ENCODE measurements around the gene ARSA.

DNA sequence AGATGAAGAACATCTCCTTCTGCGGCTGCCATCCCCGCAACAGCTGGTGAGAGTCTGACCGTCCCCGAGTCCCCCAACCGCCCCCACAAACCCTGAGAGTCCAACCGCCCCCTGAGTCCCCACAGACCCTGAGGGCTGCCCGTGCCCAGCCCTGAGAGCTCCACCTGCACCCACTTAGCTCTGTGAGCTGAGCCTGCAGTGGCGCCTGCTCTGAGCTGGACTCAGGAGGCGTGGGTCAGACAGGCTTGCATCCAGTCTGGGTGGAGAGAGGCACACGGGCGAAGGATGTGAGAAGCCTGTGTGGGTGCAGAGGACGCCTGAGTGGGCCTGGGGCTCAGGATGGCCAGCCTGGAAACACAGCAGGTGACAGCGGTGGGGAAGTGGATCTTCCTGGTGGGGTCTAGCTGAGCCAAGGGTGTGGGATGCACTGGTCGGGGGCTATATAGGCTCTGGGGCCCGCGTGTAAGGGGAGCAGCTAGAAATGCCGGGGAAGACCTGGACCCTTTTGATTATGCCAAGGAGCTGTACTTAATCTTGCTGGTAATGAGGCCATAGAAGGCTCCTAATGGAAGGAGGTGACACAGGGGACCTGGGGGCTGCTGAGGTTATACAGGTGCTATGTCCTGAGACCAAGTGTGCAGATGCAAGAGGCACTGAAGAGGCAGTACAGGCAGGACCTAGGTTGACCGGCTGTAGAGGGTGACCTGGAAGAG, 20.9 kb downstream of the ARSA start:
- TF ChIP-seq POLR2AphosphoS5 (IDR thresholded peaks at IDR 0.05) (no peak), POLR2A (IDR thresholded peaks at IDR 0.05) (no peak)
- TF ChIP-seq, protein P1, sequence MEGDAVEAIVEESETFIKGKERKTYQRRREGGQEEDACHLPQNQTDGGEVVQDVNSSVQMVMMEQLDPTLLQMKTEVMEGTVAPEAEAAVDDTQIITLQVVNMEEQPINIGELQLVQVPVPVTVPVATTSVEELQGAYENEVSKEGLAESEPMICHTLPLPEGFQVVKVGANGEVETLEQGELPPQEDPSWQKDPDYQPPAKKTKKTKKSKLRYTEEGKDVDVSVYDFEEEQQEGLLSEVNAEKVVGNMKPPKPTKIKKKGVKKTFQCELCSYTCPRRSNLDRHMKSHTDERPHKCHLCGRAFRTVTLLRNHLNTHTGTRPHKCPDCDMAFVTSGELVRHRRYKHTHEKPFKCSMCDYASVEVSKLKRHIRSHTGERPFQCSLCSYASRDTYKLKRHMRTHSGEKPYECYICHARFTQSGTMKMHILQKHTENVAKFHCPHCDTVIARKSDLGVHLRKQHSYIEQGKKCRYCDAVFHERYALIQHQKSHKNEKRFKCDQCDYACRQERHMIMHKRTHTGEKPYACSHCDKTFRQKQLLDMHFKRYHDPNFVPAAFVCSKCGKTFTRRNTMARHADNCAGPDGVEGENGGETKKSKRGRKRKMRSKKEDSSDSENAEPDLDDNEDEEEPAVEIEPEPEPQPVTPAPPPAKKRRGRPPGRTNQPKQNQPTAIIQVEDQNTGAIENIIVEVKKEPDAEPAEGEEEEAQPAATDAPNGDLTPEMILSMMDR (IDR thresholded peaks at IDR 0.05) = no peak

Measured in prostate gland (tissue), 2 donors.